Measurements from ENCODE around the gene ANKIB1.

ANKIB1 gene

DNA sequence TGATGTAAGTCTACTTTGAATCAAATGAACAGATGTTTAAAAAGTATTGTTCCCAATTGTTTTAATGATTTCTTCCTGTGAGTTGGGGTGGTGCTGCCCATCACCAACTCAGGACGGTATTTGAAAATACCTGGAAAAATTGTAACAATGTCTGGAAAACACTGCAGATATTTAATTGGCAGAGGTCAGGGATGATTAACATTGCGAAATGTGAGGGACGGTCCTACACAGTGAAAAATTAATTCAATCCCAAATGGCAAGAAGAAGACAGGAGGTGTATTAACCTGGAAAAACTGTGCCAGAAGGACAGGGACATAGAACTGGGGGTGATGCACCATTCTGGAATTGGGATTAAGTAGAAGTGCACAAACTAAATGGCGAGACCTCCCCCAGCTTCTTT, 29.6 kb downstream of the ANKIB1 start:
- no peak for DNase-seq

DNA sequence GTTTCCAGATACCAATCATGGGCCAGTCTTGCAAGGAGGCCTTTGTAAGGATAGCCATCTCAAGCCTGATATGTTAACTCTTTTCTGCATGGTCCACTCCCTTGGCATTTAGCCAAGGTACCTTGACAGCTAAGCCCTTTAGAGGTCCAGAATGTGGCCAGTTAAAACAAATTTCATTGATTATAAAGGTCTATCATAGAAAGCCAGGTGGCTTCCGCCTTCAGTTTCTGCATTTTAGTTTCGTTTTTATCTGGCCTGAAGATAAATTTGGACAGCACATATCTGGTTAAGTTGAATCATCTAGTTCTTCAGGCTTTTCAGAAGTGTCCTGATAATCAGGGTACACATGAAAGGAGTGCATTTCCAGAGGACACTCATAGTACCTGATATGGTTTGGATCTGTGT, 30.7 kb downstream of the ANKIB1 start:
- DNase-seq, result no peak

DNA sequence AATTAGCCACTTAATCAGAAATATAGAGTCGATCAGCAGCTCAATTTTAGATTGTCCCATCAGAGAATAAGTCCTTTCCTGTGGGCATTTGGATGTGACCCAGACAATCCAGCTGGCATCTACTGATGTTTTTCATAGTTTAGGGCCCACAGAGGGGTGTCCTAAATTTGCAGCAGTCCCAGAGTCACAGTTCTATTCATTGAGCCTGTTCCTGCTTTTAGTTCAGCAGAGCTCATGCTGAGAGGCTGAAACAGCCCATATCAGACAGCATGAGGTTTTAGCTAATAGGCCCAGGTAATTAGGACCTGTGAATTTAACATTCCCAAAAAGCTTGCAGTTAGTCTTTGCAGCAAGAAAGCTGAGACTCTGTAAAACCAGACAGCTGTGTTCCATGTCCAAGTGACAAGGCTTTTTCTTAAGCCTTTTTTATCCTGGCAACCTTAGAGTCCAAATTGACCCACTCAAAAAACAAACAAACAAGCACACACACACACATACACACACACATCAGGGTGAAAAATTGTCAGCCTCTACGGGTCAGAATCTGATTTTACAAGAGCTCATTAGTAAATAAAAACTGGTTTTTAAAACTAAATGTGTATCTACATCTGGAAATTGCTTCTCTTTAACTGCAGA, 33.7 kb downstream of the ANKIB1 start:
- DNase-seq, result no peak

DNA sequence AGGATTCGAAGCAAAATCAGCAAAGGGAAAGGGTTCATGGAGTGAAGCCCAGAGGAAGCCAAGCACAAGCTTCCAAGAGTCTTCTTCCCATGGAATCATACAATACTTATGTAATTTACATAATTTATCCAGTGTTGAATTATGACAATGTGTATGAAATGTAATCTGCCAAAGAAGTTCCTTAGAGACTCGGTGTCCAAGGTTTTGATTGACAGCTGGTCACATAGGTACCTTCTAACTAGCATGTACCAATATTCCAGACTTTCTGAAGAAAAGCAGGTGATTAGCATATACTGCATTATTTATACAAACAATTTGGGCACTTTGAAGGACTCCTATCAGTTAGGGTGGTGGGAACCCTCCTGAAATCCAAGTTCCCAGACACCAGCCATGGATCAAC, 35.3 kb downstream of the ANKIB1 start:
- DNase-seq, result no peak

DNA sequence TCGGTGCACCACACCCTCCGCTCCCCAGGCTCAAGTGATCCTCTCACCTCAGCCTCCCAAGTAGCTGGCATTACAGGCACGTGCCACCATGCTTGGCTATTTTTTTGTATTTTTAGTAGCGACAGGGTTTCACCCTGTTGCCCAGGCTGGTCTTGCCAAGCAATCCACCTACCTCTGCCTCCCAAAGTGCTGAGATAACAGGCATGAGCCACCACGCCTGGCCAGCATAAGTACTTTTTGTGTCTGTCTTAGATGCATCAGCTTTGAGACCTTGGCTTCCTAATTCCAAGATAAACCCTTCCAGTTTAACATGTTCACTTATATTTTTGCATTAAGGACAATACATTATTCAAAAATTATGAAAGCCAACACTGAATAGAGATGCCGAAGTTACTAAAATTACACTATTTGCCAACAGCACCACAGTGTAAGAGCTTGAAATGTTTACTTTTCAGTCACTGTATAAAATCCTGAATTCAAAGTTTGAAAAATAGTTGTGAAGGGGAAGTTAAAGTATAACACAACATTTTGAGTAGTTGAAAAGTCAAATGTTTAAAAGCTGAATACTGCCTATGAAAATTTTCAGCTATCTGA, 36.5 kb downstream of the ANKIB1 start:
- no peak for DNase-seq

DNA sequence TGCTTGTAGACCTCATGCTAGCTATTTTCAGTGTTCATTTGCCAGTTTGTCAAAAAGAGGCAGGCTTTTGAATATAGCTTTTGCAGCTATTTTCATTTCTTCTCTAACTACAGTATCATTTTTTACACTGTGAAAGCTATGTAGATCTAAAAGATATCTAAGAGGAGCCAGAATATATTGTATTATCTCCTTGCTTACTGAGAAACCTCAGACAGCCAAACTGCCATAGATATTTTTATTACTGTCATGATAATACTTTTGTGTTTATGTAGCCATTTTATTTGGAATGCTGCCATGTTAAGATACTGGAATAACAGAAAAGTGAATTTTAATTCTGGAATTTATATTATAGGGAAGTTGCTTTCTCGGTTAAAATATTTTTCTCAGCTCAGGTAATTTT, 37.2 kb downstream of the ANKIB1 start:
- DNase-seq, result no peak

DNA sequence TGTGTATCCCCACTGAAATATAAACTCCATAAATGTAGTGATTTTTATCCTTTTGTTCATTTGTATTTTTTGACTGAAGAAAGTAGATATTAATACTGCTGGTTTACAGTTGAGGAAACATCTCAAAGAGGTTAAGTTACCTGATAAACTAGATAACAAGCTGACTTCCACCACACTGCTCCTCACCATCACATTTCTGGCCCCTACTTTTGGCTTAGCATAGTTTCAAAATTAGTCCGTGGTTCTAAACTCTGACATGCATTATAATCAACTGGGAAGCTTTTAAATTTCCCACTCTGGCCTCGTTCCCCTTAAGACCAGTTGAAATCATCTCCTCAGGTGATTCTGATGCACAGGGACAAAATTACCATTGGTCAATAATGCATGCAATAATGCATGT, 43.5 kb downstream of the ANKIB1 start:
- no peak for DNase-seq

DNA sequence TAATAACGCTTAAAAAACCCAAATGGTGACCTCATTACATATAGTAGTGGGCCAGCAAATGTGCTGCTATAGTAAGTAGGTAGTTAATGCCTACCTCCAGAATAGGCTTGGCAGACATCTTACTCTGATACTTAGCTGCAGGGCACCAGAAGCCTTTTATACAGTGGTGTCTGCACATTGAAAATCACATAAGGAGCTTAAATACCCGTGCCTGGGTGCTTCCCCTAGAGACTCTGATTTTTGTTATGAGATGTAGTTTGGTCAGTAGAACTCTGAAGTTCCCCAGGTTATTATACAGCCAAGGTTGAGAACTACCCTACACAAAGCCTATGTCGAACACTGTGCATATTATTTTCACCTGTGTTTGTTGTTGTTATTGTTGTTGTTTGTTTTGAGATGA, 47.2 kb downstream of the ANKIB1 start:
- no peak for DNase-seq

DNA sequence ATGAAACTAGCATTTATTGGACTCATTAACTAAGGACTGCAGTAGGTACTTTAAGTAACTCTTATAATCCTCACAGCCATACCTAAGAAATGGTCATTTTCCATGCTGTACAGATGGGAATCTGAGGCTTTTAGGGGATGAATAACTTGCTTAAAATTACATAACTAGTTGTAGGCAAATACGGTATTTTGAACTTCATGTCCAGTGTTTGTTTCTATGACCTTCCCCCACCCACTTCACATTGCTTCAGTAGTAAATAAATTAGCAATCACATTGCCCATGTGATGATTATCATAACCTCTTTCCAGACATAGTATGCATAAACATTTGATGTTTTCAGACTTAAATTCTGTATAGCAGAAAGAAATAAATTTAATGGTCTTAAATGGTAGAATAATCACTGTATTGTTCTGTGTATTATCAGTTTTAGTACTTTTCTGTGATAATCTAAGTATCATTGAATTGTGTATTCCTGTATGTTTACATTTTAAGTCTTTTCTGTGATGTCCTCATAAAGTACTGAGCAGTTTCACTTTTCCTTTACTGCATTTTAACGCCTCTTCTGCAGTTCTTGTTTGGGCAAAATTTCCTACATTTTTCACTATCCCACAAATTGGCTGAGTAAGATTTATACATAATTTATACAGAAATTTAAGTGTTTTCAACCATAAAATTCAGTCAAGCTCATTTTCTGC, 48.3 kb downstream of the ANKIB1 start:
- no peak for DNase-seq

DNA sequence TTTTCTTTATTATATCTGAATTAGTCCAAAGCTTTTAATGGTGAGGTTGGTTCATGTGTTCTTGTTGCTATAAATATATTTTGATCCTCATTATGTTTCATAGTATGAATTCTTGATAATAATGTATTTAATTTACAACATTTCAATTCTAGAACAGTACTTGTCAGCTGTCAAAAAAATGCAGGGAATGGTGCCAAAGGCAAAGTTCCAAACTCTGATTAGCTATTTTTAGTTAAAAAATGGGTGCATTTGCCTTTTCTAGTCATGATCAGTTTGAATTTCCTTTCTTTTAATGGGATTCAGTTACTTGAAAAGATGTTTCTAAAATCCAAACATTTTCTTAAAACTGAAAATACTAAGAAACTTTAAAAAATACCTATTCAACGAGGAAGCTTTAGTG, 49.6 kb downstream of the ANKIB1 start:
- no peak for DNase-seq

DNA sequence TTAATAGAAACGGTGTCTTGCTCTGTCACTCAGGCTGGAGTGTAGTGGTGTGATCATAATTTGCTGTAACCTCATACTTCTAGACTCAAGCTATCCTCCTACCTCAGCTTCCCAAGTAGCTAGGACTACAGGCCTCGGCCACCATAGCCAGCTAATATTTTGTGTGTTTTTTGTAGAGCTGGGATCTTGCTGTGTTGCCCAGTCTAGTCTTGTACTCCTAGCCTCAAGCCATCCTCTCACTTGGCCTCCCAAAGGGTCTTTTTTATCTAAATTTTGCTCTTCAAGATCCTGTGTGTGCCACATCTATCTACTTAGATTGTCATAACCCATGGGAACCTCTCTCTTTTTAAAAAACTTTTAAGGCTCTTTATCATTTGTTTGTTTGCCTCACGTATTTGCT, 50.5 kb downstream of the ANKIB1 start:
- no peak for DNase-seq

DNA sequence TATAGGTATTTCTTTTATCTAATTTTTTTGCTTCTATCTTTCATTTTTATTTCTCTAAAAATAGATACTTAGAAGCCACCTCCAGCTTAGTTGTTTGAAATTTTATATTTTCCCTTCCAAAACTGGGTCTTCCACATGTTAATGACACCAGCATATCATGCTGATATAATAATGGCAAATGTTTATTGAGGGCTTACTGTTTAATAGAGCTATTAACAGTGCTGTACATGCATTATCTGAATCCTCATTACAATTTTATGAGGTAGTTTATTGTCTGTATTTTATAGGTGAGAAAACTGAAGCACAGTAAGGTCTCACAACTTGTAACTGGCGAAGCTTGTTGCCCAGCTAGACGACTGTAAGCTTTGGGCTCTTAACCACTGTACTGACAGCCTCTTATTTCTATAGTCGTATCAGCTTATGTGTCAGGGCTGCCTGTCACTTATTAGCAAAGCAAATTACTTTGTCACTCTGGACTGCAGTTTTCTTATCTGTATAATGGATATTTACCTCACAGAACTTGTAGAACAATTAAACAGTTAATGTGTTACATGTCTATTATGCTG, 51.2 kb downstream of the ANKIB1 start:
- no peak for DNase-seq

DNA sequence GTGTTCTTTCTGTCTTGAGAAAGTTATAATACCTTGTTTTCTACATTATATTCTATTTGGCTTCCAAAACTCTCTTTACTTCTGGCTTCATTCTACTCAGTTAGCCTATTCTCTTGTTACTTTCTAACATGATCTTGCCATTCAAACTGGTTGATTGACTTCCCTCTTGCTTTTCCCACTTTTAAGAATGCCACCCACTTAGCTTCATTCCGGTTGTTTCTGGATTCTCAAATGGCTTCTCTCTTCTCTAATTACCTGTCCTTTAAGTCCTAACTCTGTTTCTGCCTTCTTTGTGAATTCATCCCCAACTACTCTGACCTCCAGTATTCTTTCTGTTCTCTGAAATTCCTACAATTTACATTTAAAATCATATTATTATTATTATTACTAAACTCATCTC, 52.0 kb downstream of the ANKIB1 start:
- DNase-seq, result no peak

DNA sequence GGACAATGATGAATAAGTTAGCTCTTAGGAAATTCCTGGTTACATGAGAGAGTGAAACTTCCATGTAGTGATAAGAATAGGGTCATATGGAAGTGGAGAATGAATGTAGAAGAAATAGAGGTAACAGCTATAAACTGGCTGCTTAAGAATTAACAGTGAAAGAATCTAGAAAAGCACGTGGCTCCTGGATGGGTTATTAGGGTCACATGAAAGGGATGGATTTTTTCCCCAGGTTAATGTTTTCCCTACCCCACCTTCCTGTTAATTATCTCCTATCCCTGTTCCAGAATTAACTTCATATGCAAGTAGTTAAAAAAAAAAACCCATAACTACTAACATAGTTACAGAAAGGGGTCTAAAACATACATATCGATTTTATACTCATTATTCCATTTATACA, 58.0 kb downstream of the ANKIB1 start:
- no peak for DNase-seq

DNA sequence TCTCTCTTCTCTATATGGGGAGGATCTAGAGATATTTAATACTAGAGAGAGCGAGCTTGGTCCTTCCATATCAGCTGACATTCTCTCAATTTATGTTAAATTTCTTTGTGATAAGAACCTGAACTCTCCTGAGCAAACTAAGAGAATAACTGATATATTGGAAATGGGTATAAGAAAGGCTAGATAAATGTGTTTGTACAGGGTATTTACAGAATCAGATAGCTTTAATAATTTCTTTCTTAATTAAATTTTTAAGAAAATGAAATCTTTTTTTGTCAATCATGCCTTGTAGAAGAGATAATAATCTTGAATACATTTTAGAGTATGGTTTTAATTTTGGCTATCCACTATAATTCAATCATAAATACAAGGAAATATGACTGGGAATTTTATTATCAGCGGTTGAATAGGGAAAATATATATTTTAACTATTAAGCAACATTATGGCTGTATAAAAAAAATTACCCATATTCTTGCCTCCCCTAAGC, 58.7 kb downstream of the ANKIB1 start:
- no peak for DNase-seq

DNA sequence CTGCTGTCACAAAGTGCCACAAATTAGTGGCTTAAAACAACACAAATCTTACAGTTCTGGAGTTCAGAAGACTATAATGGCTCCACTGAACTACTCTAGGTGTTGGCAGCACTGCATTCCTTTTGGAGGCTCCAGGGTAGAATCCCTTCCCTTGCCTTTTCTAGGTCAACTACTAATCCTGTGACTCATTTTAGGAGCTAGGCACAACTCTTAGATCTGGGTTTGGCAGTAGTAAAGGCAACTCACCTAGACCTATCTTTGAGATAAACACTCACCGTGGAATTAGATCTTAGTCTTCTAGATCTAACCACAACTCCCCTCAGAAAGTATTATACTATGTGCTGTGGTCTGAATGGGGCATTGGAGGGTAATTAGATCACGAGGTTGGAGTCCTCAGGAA, 60.4 kb downstream of the ANKIB1 start:
- no peak for DNase-seq

DNA sequence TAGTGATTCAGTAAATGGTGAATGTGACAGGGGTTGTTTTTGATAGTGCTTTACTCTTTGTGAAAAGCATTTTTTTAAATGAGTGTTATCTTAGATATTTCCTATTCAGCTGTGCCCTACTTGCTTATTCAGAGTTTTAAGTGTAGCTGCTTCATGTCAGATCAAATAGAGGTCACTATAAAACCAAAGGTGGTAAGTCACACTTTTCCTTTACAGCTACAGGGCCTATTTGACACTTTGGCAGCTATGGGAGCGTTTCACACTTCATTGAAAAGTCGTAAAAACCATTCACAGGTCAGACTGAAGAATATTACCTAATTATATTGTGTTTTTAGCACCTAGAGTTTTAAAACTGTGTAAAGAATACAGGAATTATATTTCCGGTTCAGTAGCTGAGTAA, 67.3 kb downstream of the ANKIB1 start:
- no peak for DNase-seq

DNA sequence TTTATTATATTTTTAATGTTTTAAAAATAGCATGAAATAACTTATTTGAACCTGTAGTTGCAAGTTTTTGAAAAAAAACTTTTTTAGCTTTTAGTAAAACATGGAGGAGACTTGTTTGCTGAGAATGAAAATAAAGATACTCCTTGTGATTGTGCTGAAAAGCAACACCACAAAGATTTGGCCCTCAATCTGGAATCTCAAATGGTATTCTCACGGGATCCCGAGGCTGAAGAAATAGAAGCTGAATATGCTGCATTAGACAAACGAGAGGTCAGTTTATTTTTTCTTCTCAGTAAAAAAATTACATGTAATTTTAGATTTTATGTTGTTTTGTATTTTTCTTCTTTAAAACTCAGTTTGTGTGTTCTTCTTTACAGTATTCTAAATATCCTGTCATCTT, 73.5 kb downstream of the ANKIB1 start:
- no peak for DNase-seq

DNA sequence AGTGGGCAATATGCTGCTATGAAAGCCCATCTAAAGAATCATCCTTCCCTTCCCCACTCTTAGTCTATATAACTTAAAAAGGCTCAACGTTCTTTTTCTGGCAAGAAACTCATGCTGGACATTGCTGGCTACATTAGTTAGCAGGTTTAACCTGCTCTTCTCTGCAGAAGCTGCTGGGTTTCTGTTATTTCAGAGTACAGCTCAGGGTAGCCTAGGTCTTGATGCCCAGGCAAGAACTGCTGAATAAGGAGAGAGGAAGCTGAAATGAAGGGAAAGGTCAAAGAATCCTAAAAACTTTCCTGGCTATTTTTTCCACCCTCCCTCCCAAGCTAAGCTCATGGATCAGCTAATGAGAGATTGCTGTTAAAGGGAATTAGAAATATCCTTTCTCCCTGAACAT, 79.4 kb downstream of the ANKIB1 start:
- DNase-seq, result no peak

DNA sequence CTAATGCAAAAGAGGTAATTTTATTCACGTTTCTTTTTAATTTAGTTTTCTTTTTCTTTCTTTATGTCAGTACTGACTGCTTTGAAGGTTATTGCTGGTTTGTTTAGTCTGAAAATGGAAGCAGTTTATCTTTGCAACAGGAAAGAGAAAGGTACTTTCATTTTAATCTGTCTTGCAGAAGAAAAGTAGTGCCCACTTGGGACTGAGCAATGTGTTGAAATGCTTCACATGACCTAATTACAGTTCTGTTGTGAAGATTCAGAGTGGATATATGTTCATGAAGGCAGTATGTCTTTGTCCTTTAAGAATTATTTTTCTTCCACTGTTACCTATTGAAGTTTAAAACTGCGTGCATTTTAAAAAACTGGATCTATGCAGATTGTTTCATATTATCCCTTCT, 80.1 kb downstream of the ANKIB1 start:
- DNase-seq, result no peak

DNA sequence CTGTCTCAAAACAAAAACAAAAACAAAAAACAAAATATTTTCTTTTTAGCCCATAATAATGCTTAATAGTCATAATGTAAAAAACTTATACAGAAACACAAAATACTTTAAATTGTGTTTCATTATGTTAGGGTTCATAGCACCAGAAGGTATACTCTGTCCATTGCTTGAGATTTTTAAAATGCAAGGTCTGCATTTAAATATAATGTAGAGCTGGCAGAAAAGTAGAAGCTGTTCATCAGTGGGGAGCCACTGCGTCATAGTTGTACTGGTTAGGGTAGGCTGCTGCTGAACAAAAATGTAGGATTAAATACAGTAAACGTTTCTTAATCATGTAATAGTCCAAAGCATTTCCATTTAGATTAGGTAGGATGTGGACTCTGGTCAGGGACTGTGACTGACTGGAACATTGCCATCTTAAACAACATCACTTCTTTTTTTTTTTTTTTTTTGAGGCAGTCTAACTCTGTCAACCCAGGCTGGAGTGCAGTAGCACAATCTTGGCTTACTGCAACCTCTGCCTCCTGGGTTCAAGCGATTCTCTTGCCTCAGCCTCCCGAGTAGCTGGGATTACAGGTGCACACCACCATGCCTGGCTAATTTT, 85.2 kb downstream of the ANKIB1 start:
- no peak for DNase-seq

DNA sequence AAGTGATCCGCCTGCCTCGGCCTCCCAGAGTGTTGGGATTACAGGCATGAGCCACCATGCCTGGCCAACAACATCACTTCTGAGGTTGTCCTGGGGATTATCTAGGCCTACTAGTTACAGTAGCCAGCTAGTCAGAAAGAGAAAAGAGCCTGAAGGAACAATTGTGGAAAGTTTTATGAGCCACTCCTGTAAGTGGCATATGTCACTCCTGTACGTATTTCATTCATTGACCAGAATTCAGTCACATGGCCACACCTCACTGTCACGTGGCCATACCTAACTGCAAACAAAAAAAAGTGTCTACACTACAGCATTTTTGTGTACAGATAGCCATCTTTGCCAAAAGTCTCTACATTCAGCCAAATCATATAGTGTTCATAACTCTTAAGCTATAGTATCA, 85.7 kb downstream of the ANKIB1 start:
- DNase-seq, result no peak

DNA sequence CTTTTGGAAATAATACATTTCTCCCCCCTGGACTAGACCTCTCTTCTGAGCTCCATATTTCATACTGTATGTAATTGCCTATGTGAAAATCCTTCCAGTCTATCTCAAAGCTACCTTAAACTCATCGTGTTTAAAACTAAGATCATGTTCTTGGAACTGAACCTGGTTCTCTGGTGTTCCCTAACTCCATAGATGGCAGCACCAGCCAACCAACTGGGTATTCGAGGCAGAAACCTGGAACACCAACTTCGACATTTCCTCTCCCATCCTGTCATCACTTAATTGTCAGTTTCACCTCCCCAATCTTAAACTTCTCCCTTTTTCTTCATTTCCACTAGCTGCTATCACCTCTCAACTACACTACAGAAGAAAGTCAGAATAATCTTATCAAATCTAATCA, 87.0 kb downstream of the ANKIB1 start:
- DNase-seq, result no peak

DNA sequence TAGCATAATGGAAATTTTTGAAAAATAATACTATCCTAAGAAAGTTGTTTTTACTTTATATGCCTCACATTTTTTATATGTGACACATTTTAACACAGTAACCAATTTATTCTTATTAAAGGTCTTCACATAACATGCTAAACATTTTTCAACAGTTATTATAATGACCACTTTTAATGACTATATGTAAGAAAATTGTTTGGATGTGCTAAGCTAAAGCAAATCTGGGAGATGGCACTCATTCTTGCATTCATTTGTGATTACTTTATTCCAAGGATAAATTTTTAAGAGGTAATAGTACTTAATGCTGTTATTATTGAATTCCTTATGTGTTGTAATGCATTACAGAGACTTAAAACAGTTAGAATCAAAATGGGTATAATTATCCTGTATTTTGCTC, 88.1 kb downstream of the ANKIB1 start:
- DNase-seq, result no peak
